ENCODE data around the gene GOLGA6L7. TPM values are rescaled to one million over a fixed set of nuclear protein-coding genes. Genes with fewer than 3 reads are reported as not detected.

Gene GOLGA6L7
- total RNA-seq, 4 donors from 2014 or later: not detected

- H3K9me3 ChIP-seq: no peaks in the 10 kb centered on the region
- no peaks in the 10 kb centered on the region for H3K27me3 ChIP-seq
- H3K4me3 ChIP-seq: no peak overlapping the region
- H3K4me1 ChIP-seq: no peaks in the 10 kb centered on the region
- no peak for TF ChIP-seq POLR2A (IDR thresholded peaks at IDR 0.05)
- TF ChIP-seq, protein P1, sequence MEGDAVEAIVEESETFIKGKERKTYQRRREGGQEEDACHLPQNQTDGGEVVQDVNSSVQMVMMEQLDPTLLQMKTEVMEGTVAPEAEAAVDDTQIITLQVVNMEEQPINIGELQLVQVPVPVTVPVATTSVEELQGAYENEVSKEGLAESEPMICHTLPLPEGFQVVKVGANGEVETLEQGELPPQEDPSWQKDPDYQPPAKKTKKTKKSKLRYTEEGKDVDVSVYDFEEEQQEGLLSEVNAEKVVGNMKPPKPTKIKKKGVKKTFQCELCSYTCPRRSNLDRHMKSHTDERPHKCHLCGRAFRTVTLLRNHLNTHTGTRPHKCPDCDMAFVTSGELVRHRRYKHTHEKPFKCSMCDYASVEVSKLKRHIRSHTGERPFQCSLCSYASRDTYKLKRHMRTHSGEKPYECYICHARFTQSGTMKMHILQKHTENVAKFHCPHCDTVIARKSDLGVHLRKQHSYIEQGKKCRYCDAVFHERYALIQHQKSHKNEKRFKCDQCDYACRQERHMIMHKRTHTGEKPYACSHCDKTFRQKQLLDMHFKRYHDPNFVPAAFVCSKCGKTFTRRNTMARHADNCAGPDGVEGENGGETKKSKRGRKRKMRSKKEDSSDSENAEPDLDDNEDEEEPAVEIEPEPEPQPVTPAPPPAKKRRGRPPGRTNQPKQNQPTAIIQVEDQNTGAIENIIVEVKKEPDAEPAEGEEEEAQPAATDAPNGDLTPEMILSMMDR (IDR thresholded peaks at IDR 0.05): no peak
- intact Hi-C loops (cut with DNase I): no loop called here
- H3K36me3 ChIP-seq: no peaks in the 10 kb centered on the region
- WGBS, 2 donors: 56 to 58% methylated on average over 8 to 13 of the region's 14 CpGs
- DNase-seq: no peak
- no peak overlapping the region for H3K27ac ChIP-seq
Measured at GRCh38 chr15:28876131-28876844, 27.8 kb upstream of the GOLGA6L7 start.

- Histone ChIP-seq H3K9me3 (no peaks in the 10 kb centered on the region), H3K27me3 (no peaks in the 10 kb centered on the region), H3K36me3 (no peaks in the 10 kb centered on the region), H3K4me3 (no peak overlapping the region), H3K27ac (no peak overlapping the region), H3K4me1 (no peaks in the 10 kb centered on the region)
- no peak for TF ChIP-seq POLR2A (IDR thresholded peaks at IDR 0.05)
- TF ChIP-seq, protein P1 (IDR thresholded peaks at IDR 0.05): no peak
- DNase-seq: no peak
- intact Hi-C loops (cut with DNase I): no loop called here
- WGBS, 2 donors: 64 to 88% methylated on average over 3 to 4 of the region's 4 CpGs
Measured at GRCh38 chr15:28875461-28876000, 27.1 kb upstream of the GOLGA6L7 start.

DNA sequence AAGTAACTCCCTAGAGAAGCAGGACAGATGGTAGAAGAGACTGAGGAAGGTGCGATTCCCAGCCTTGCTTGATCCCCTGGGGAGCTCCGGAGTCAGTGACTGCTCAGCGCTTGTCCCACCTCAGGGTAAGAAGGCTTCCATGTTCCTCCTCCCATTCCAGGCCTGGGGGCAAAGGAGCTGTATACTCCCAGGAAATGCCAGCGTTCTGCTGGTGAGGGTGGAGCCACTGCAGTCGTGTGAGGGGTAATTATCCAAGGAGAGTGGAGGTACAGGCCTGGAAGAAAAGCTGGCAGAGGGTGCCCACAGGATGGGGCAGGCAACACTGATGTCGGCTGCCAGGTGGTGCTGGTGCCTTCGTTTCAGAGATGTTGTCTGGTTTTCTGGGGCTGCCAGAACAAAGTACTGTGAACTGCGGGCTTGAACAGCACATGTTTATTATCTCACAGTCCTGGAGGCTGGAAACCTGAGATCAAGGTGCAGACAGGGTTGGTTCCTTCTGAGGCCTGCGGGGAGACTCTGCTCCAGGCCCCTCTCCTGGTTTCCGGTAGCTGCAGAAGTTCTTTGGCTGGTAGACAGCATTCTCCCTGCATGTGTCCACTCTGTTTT is 25.2 kb upstream of the GOLGA6L7 start:
- WGBS, 2 donors: 70 to 77% methylated on average over 4 to 10 of the region's 10 CpGs
- DNase-seq: no peak
- no peaks in the 10 kb centered on the region for H3K27me3 ChIP-seq
- intact Hi-C loops (cut with DNase I): no loop called here
- H3K27ac ChIP-seq: no peak overlapping the region
- no peak for TF ChIP-seq POLR2A (IDR thresholded peaks at IDR 0.05)
- TF ChIP-seq, protein P1 (IDR thresholded peaks at IDR 0.05): no peak
- H3K36me3 ChIP-seq: no peaks in the 10 kb centered on the region
- no peaks in the 10 kb centered on the region for H3K4me1 ChIP-seq
- H3K4me3 ChIP-seq: no peak overlapping the region
- H3K9me3 ChIP-seq: no peaks in the 10 kb centered on the region

DNA sequence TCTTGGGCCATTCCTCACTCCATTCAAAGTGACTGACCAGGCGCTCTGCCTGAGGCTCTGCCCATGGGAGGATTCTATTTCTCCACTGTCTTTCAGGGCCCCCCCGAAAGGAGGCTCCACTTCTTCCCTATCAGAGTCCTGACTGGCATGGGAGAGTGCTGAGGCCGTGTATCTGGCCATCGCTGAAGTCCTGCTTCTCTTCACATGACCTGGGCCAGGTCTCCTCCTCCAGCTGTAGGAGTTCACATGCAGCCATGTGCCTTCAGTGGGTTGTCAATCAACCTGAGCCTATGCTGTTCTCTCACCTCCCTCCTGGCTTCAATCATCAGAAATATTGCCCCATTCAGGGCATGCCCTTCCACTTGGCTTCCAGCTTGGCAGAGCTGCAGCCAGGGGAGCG is 24.6 kb upstream of the GOLGA6L7 start:
- Histone ChIP-seq H3K27me3 (no peaks in the 10 kb centered on the region), H3K9me3 (no peaks in the 10 kb centered on the region), H3K36me3 (no peaks in the 10 kb centered on the region), H3K27ac (no peak overlapping the region), H3K4me3 (no peak overlapping the region), H3K4me1 (no peaks in the 10 kb centered on the region)
- intact Hi-C loops (cut with DNase I): no loop called here
- no peak for DNase-seq
- whole genome bisulfite sequencing, 2 donors: 82 to 97% methylated on average over 4 to 5 of the region's 5 CpGs
- TF ChIP-seq, protein P1 (IDR thresholded peaks at IDR 0.05): no peak
- TF ChIP-seq POLR2A (IDR thresholded peaks at IDR 0.05): no peak

GRCh38 chr15:28871168-28871567 is 22.7 kb upstream of the GOLGA6L7 start:
- no peaks in the 10 kb centered on the region for H3K36me3 ChIP-seq
- 63 to 72% methylated on average over 2 to 3 of the region's 3 CpGs for WGBS, 2 donors
- H3K4me3 ChIP-seq: no peak overlapping the region
- H3K9me3 ChIP-seq: no peaks in the 10 kb centered on the region
- DNase-seq: no peak
- TF ChIP-seq, protein P1 (IDR thresholded peaks at IDR 0.05): no peak
- TF ChIP-seq POLR2A (IDR thresholded peaks at IDR 0.05): no peak
- H3K27me3 ChIP-seq: no peaks in the 10 kb centered on the region
- H3K4me1 ChIP-seq: no peaks in the 10 kb centered on the region
- no peak overlapping the region for H3K27ac ChIP-seq
- intact Hi-C loops (cut with DNase I): no loop called here
